ENCODE measurements around the gene BIRC2.
"Not testable (repeated sequence)": the region's sequence is repeated elsewhere in the genome, so short reads cannot be mapped to it uniquely, and the experiment has no call there.

Gene BIRC2

GRCh38 chr11:102346748-102347461 lies at the start of gene BIRC2:
TSS of gene BIRC2 (plus strand) at chr11:102347214. CDS start at chr11:102349855, 2,641 bp downstream.
- peak; percentile 87 to 95 (median 89) for DNase-seq (ENCODE audit: low read depth in 3 of 3)

- DNase-seq (ENCODE audit: low read depth in 3 of 3), result not testable (repeated sequence)
These were observed 46.2 kb upstream of the BIRC2 start for GRCh38 chr11:102300837-102301236.

GRCh38 chr11:102302241-102302640 lies 44.8 kb upstream of the BIRC2 start:
- no peak for DNase-seq (ENCODE audit: low read depth in 3 of 3)

- no peak for DNase-seq (ENCODE audit: low read depth in 3 of 3)
These were observed 42.3 kb upstream of the BIRC2 start for GRCh38 chr11:102304686-102305085.

- no peak for DNase-seq (ENCODE audit: low read depth in 3 of 3)
These were observed 41.5 kb upstream of the BIRC2 start for GRCh38 chr11:102305352-102306047.

- DNase-seq (ENCODE audit: low read depth in 3 of 3), result no peak
These were observed 40.9 kb upstream of the BIRC2 start for GRCh38 chr11:102306048-102306597.

- DNase-seq (ENCODE audit: low read depth in 3 of 3), result no peak
These were observed 39.9 kb upstream of the BIRC2 start for GRCh38 chr11:102306817-102307726.

GRCh38 chr11:102307727-102308038 lies 39.3 kb upstream of the BIRC2 start:
- no peak for DNase-seq (ENCODE audit: low read depth in 3 of 3)

GRCh38 chr11:102309621-102310541 lies 37.1 kb upstream of the BIRC2 start:
- DNase-seq (ENCODE audit: low read depth in 3 of 3), result no peak

- no peak for DNase-seq (ENCODE audit: low read depth in 3 of 3)
These were observed 34.3 kb upstream of the BIRC2 start for GRCh38 chr11:102312667-102313066.

- DNase-seq (ENCODE audit: low read depth in 3 of 3), result no peak
These were observed 33.6 kb upstream of the BIRC2 start for GRCh38 chr11:102313238-102313940.

- no peak for DNase-seq (ENCODE audit: low read depth in 3 of 3)
These were observed 32.2 kb upstream of the BIRC2 start for GRCh38 chr11:102314784-102315183.

- DNase-seq (ENCODE audit: low read depth in 3 of 3), result no peak
These were observed 30.6 kb upstream of the BIRC2 start for GRCh38 chr11:102316346-102316904.

- peak; percentile 65 to 86 (median 81) for DNase-seq (ENCODE audit: low read depth in 3 of 3)
These were observed 29.8 kb upstream of the BIRC2 start, which contains the start of gene BIRC3 for GRCh38 chr11:102317099-102317767. TSS of gene BIRC3 (plus strand) at chr11:102317484. CDS start at chr11:102324510, 7,026 bp downstream.

- DNase-seq (ENCODE audit: low read depth in 3 of 3), result no peak
These were observed 29.3 kb upstream of the BIRC2 start for GRCh38 chr11:102317768-102318103.

- peak; percentile 22 to 38 (median 29) for DNase-seq (ENCODE audit: low read depth in 3 of 3)
These were observed 28.5 kb upstream of the BIRC2 start for GRCh38 chr11:102318469-102318868.

- no peak for DNase-seq (ENCODE audit: low read depth in 3 of 3)
These were observed 27.5 kb upstream of the BIRC2 start for GRCh38 chr11:102319544-102319943.

GRCh38 chr11:102320188-102320587 lies 26.8 kb upstream of the BIRC2 start:
- no peak for DNase-seq (ENCODE audit: low read depth in 3 of 3)

GRCh38 chr11:102320679-102321078 lies 26.3 kb upstream of the BIRC2 start:
- DNase-seq (ENCODE audit: low read depth in 3 of 3), result no peak
